Measurements from ENCODE around the gene CD8B.
"Not testable (repeated sequence)": the region's sequence is repeated elsewhere in the genome, so short reads cannot be mapped to it uniquely, and the experiment has no call there.

DNA sequence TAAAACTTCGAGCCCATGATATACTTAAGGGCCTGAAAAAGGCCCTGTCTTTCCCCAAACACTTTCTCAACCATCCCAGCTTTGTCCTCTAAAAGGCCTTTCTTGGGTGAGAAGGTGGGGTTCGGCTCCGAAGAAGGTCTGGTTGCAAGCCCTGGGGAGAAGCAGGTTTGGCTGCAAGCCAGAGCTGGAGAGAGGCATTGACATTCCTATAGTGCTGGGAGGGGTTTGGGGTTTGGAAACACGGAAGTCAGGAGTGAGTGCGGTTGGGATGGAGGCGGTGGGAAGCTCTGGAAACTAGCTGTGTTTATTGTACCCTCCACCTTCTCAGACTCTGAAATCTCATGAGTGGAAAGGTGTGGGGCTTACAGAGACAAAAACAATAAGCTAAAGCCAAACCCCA lies 5.7 kb downstream of the CD8B start:
- TF ChIP-seq, protein P1, sequence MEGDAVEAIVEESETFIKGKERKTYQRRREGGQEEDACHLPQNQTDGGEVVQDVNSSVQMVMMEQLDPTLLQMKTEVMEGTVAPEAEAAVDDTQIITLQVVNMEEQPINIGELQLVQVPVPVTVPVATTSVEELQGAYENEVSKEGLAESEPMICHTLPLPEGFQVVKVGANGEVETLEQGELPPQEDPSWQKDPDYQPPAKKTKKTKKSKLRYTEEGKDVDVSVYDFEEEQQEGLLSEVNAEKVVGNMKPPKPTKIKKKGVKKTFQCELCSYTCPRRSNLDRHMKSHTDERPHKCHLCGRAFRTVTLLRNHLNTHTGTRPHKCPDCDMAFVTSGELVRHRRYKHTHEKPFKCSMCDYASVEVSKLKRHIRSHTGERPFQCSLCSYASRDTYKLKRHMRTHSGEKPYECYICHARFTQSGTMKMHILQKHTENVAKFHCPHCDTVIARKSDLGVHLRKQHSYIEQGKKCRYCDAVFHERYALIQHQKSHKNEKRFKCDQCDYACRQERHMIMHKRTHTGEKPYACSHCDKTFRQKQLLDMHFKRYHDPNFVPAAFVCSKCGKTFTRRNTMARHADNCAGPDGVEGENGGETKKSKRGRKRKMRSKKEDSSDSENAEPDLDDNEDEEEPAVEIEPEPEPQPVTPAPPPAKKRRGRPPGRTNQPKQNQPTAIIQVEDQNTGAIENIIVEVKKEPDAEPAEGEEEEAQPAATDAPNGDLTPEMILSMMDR (IDR thresholded peaks at IDR 0.05) = not testable (repeated sequence)
- TF ChIP-seq POLR2A (IDR thresholded peaks at IDR 0.05) = not testable (repeated sequence)

Measured in esophagus squamous epithelium (tissue), 4 donors.